HTERT RPE-1 (cell line): ENCODE results near the gene THBS1.

Source experiments
- in situ Hi-C: fragments of 300-500 bp; cut with MboI; formaldehyde crosslinking; loops from 4 replicates; pipeline ENCODE4 v1.14.3; 2020; ENCODE audit warnings: low sequenced_read_pairs

The THBS1 gene

GRCh38 chr15:39602143-39602542, 21.3 kb downstream of the THBS1 start:
- in situ Hi-C loops = no loop called here

- in situ Hi-C loops = no loop called here
Observed at GRCh38 chr15:39605146-39605545, 24.3 kb downstream of the THBS1 start.

DNA sequence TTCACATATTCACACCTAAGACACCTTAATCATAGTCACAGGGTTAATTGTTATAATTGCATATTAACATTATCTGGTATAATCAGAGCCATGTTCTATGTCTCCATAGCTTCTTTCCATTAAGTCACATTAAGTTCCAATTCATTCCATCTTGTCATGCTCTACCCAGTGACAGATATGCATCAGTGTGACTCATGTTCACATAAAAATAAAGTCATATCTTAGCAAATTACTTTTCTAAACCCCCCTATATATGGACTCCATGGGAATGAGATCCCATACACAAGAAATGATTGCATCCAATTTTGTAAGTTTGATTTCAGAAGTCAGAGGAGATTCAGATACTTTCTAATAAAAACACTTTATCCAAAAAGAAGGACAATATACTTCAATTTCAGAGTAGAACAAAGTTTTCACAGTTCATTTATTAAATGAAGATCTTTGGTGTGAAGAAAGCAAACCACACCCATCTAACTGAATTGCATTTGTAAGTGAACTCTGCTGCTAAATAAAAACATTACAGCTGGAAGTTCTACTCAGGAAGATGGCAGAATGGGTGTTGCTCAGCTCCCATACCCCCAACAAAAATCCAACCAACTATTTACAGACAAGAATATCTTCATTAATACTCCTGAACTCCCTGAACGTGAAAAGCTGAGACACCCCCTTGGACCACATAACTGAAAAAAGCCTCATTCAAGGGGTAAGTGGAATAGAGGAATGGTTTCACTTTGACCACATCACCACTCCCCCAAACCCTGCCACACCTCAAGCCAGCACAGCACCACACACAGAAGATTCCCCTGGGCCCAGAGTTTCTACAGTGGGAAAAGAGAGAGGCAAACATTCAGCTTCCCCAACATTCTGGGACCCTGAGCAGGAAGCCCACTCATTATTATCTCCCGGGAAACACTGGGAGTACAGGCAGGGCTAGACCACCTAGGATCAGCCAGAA, 27.6 kb downstream of the THBS1 start:
- in situ Hi-C loops = no loop called here

DNA sequence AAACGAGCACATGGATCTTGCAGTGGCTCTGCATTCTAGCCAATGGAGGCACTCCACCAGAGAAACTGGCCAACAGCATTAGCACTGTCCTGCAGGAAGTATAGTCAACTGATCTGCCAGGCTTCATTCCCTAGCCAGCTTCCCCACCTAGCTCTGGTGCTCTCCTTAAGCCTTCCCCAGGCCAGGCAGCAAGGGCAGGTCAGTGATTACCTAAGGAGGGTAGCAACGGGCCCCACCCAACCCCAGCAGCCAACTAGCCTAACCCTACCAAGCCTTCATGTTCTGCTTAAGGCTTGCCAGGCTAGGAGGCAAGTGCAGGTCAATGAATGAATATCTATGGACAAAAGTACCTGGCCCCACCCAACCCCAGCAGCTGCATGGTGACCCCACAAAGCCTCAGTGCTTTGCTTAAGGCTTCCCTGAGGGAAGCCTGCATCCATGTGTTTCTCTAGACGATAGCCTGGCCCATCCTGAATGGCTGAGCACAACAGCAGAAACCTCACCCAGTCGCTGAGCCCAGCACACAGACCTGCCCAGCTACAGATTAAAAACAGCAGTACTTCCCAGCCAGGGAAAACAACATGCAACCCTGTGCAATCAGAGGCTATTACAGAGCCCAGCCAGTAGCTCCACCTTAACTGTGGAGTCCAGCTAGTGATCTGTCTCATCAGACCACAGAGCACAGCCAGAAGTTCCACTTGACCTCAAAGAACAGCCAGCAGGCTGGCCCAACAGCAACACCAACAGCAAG, 28.5 kb downstream of the THBS1 start:
- in situ Hi-C loops = no loop called here

DNA sequence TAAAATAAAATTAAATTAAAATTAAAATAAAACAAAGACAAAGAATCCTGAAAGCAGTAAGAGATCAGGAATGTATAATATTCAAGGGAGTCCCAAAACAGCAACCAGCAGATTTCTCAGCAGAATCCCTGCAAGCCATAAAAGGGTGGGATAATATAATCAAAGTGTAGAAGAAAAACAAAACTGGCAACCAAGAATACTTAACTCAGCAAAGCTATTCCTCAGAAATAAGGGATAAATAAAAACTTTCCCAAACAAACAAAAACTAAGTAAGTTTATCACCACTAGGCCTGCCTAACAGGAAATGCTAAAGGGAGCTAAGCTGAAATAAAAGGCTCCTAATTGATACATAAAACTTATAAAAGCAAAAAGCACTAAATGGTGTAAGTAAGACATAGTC, 29.8 kb downstream of the THBS1 start:
- in situ Hi-C loops = no loop called here

DNA sequence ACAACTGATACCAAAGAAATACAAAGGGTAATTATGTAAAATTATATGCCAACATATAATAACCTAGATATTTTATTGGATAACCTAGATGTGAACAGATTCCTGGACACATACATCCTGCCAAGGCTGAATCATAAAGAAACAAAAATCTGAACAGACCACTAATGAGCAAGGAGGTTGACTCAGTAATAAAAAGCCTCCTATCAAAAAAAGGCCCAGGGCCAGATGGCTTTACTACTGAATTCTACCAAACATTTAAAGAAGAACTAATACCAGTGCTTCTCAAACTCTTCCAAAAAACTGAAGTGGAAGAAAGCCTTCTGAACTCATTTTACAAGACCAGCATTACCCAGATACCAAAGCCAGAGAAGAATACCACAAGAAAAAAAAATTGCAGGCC, 32.4 kb downstream of the THBS1 start:
- in situ Hi-C loops = no loop called here

GRCh38 chr15:39613861-39614260, 33.0 kb downstream of the THBS1 start:
- in situ Hi-C loops = no loop called here

DNA sequence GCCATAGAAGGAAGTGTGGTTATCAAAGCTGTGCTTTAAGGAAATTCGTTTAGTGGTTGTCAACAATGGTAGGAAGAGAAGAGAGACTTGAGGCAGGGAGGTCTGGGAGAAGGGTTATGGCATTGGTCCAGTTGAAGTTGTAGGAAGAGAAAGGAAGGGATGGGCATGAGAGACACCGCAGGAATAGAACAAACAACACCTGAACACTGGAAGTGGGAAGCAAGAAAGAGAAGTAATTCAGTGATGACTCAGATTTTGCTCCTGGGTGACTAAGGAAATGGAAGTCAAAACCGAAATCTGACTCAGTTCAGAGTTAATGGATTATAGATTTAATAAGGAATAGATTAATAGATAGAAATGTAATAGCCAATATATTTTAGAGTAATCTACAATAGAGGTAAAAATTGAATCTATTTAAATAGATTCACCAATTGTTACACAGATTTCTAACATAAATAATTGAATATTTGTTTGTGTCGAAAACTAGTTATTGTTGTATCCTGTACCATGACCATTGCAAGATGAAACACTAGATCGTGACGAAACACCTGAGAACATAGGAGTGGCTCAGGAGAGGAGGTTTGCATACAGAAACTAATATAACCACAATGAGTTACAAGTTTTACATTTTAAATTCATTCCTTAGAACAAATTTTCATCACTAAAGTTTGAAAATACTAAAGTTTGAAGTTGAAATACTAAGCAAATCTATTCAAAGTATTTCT, 36.0 kb downstream of the THBS1 start:
- in situ Hi-C loops = no loop called here

GRCh38 chr15:39618063-39618823, 37.4 kb downstream of the THBS1 start:
- in situ Hi-C loops = no loop called here

DNA sequence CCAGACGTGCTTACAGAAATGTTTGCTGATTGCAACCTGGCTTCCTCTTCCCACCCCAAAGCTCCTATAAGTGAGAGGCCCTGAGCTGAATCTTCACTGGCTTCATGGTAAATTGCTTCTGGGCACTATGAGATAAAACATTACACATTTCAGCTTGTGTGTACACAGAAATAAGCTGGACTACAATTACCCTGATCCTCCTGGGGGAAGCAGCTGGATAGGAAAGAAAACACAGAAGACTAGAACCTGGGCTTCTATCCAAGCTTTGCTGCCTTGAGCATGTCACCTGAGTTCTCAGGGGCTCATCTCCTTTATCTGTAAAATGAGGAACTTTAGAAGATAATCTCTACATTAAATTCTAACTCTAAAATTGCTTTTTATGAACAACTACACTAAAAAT, 40.3 kb downstream of the THBS1 start:
- in situ Hi-C loops = no loop called here

DNA sequence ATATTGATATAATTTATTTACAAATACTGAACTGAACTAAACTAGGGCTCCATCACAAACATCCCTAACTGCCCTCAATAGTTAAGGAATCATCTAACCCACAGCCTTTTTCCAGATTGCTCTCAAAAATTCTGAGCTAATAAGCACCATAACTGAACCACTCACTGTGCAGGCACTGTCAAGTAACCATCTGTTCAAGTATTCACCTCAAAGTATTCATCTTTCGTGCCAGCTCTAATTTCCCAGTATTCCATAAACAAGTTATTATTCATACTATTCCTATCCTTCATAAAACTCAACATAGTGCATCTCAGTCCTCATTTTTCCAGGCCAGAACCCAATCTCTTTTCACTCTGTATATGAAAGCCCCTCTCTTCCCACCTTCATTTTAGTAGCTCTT, 41.1 kb downstream of the THBS1 start:
- in situ Hi-C loops = no loop called here

- in situ Hi-C loops = no loop called here
Observed at GRCh38 chr15:39622660-39623516, 42.0 kb downstream of the THBS1 start.

GRCh38 chr15:39623529-39623931, 42.7 kb downstream of the THBS1 start:
- in situ Hi-C loops = no loop called here

DNA sequence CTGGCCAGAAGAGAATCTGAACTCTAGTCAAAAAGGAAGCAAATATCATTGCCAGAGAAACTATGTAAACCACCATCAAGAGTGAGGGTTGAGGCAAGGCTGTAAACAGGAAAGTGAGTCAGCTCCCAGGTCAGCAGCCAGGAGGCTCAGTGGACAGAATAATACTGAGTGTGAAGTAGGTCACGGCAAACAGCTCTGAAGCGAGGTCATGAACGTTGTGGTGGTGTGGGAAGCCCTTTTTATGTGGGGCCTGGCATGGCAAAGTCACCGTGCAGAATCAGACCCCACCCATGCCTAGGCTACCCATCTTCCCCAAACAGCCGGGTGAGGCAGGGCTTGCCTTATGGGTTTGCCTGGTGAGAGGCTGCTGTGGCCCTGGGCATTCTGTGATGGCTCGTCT, 43.9 kb downstream of the THBS1 start:
- in situ Hi-C loops = no loop called here

DNA sequence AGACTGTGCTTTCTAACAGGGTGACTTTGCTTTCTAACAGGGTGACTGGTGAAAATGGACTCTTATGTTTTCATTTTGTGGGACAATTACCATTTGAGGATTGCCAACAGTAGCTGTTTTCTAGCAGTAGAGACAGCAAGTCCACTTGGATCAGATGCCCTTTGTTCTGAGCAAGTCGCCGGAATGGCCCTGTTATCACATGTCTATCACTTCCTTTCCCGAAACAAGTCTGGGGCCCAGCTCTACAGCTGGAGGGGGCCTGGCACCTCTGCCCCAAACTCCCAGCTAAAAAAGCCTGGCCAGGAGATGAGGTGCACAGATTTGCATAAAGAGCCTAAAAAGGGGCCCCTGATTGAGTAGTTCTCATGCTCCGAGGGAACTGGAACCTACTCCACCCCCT, 44.6 kb downstream of the THBS1 start:
- in situ Hi-C loops = no loop called here

- in situ Hi-C loops = no loop called here
Observed at GRCh38 chr15:39625856-39626255, 45.0 kb downstream of the THBS1 start.

GRCh38 chr15:39627451-39628143, 46.7 kb downstream of the THBS1 start:
- in situ Hi-C loops = no loop called here

GRCh38 chr15:39628144-39628508, 47.2 kb downstream of the THBS1 start:
- in situ Hi-C loops = no loop called here

GRCh38 chr15:39628546-39629257, 47.8 kb downstream of the THBS1 start:
- in situ Hi-C loops = no loop called here
